WTC11 (cell line): ENCODE data around the gene OR13F1.

Experiments
- CREB1 ChIP-seq: sonication (generic); formaldehyde crosslinking; IDR thresholded peaks from 2 replicates; pipeline ENCODE4 v1.8.0; 2023; ENCODE audit warnings: mild to moderate bottlenecking, missing genetic modification reagents
- FOXK1 ChIP-seq: sonication (generic); formaldehyde crosslinking; IDR thresholded peaks from 2 replicates; pipeline ENCODE4 v1.8.0; 2022; ENCODE audit warnings: mild to moderate bottlenecking, moderate library complexity, missing genetic modification reagents
- GABPB1 ChIP-seq: sonication (generic); formaldehyde crosslinking; IDR thresholded peaks from 2 replicates; pipeline ENCODE4 v1.8.1; 2023; ENCODE audit warnings: mild to moderate bottlenecking, missing genetic modification reagents
- GRHL2 ChIP-seq: fragments of 250-450 bp; sonication (Bioruptor Pico); IDR thresholded peaks from 2 replicates; pipeline ENCODE4 v1.8.0; 2022; ENCODE audit warnings: mild to moderate bottlenecking, moderate library complexity; ENCODE audit not compliant: insufficient replicate concordance, severe bottlenecking
- TF ChIP-seq, protein P1 (sequence below): fragments of 200-600 bp; IDR thresholded peaks from 2 replicates; pipeline ENCODE4 v1.8.0; 2022; ENCODE audit warnings: antibody characterized with exemption
- TF ChIP-seq, protein P2 (sequence below): sonication (generic); formaldehyde crosslinking; IDR thresholded peaks from 2 replicates; pipeline ENCODE4 v1.8.1; 2023; ENCODE audit warnings: mild to moderate bottlenecking, missing genetic modification reagents, moderate library complexity
- TF ChIP-seq, protein P3 (sequence below): sonication (generic); formaldehyde crosslinking; IDR thresholded peaks from 2 replicates; pipeline ENCODE4 v1.8.1; 2022; ENCODE audit warnings: low read depth, mild to moderate bottlenecking, moderate library complexity, missing genetic modification reagents, borderline replicate concordance
- TF ChIP-seq, protein P4 (sequence below): sonication (generic); formaldehyde crosslinking; IDR thresholded peaks from 2 replicates; pipeline ENCODE4 v1.8.0; 2023; ENCODE audit warnings: missing genetic modification reagents, mild to moderate bottlenecking, borderline replicate concordance

DNA sequence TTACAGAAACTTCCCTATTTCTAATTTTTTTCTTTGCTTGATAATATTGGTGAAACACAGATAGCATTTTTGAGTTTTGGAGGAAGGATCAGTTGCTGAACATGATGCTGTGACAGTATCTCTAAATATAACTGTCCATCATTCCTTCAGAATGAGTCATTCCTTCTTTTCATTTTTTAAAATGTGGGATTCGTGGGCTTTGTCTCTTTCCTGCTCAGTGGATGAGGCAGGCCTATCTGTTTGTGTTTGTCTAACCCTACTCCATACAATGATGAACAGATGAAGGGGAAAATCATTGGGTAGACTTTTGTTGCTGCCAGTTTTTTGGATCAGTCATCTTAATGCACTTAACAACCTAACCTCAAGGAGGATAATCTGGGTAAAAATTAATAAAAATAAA, 49.2 kb downstream of the OR13F1 start:
- TF ChIP-seq, protein P1, sequence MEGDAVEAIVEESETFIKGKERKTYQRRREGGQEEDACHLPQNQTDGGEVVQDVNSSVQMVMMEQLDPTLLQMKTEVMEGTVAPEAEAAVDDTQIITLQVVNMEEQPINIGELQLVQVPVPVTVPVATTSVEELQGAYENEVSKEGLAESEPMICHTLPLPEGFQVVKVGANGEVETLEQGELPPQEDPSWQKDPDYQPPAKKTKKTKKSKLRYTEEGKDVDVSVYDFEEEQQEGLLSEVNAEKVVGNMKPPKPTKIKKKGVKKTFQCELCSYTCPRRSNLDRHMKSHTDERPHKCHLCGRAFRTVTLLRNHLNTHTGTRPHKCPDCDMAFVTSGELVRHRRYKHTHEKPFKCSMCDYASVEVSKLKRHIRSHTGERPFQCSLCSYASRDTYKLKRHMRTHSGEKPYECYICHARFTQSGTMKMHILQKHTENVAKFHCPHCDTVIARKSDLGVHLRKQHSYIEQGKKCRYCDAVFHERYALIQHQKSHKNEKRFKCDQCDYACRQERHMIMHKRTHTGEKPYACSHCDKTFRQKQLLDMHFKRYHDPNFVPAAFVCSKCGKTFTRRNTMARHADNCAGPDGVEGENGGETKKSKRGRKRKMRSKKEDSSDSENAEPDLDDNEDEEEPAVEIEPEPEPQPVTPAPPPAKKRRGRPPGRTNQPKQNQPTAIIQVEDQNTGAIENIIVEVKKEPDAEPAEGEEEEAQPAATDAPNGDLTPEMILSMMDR = no peak
- TF ChIP-seq GABPB1 (CRISPR knock-in tag) (no peak), GRHL2 (CRISPR knock-in tag) (no peak), CREB1 (CRISPR knock-in tag) (no peak), FOXK1 (CRISPR knock-in tag) (no peak)
- TF ChIP-seq, protein P2, sequence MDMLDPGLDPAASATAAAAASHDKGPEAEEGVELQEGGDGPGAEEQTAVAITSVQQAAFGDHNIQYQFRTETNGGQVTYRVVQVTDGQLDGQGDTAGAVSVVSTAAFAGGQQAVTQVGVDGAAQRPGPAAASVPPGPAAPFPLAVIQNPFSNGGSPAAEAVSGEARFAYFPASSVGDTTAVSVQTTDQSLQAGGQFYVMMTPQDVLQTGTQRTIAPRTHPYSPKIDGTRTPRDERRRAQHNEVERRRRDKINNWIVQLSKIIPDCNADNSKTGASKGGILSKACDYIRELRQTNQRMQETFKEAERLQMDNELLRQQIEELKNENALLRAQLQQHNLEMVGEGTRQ = no peak
- TF ChIP-seq, protein P3, sequence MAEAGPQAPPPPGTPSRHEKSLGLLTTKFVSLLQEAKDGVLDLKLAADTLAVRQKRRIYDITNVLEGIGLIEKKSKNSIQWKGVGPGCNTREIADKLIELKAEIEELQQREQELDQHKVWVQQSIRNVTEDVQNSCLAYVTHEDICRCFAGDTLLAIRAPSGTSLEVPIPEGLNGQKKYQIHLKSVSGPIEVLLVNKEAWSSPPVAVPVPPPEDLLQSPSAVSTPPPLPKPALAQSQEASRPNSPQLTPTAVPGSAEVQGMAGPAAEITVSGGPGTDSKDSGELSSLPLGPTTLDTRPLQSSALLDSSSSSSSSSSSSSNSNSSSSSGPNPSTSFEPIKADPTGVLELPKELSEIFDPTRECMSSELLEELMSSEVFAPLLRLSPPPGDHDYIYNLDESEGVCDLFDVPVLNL (CRISPR knock-in tag) = no peak
- TF ChIP-seq, protein P4, sequence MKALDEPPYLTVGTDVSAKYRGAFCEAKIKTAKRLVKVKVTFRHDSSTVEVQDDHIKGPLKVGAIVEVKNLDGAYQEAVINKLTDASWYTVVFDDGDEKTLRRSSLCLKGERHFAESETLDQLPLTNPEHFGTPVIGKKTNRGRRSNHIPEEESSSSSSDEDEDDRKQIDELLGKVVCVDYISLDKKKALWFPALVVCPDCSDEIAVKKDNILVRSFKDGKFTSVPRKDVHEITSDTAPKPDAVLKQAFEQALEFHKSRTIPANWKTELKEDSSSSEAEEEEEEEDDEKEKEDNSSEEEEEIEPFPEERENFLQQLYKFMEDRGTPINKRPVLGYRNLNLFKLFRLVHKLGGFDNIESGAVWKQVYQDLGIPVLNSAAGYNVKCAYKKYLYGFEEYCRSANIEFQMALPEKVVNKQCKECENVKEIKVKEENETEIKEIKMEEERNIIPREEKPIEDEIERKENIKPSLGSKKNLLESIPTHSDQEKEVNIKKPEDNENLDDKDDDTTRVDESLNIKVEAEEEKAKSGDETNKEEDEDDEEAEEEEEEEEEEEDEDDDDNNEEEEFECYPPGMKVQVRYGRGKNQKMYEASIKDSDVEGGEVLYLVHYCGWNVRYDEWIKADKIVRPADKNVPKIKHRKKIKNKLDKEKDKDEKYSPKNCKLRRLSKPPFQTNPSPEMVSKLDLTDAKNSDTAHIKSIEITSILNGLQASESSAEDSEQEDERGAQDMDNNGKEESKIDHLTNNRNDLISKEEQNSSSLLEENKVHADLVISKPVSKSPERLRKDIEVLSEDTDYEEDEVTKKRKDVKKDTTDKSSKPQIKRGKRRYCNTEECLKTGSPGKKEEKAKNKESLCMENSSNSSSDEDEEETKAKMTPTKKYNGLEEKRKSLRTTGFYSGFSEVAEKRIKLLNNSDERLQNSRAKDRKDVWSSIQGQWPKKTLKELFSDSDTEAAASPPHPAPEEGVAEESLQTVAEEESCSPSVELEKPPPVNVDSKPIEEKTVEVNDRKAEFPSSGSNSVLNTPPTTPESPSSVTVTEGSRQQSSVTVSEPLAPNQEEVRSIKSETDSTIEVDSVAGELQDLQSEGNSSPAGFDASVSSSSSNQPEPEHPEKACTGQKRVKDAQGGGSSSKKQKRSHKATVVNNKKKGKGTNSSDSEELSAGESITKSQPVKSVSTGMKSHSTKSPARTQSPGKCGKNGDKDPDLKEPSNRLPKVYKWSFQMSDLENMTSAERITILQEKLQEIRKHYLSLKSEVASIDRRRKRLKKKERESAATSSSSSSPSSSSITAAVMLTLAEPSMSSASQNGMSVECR = no peak
